GM12874 (cell line): ENCODE data around the gene MAPK11.

Experiments
- CTCF ChIP-seq: IDR thresholded peaks from 2 replicates; pipeline ENCODE4 v1.5.1; 2011; ENCODE audit warnings: low read depth, mild to moderate bottlenecking, control low read depth, low read length, moderate library complexity; ENCODE audit not compliant: insufficient read depth

MAPK11 gene

GRCh38 chr22:50297510-50298265 lies 27.5 kb upstream of the MAPK11 start:
- TF ChIP-seq CTCF, result no peak

- TF ChIP-seq CTCF, result no peak
Observed at GRCh38 chr22:50296658-50297490, 26.7 kb upstream of the MAPK11 start.

- TF ChIP-seq CTCF, result no peak
Observed at GRCh38 chr22:50294319-50294656, 24.1 kb upstream of the MAPK11 start.

GRCh38 chr22:50293441-50294318 lies 23.5 kb upstream of the MAPK11 start:
- no peak for TF ChIP-seq CTCF

- TF ChIP-seq CTCF, result no peak
Observed at GRCh38 chr22:50292643-50293440, 22.7 kb upstream of the MAPK11 start.

GRCh38 chr22:50289942-50290630 lies 19.9 kb upstream of the MAPK11 start:
- no peak for TF ChIP-seq CTCF
